Kidney (tissue), 14 donors: Measurements from ENCODE around the gene BCL2L11. TPM values are rescaled to one million over a fixed set of nuclear protein-coding genes. Genes with fewer than 3 reads are reported as not detected.

ENCODE experiments used
- DNase-seq, 5 donors: peaks; one replicate each; pipeline ENCODE4 v3.0.0-alpha.2; 2013 to 2020
- FAIRE-seq: peaks from 2 replicates; lab custom pipeline; 2012; peaks lifted over from hg19 to GRCh38; lab: Jason Lieb, UNC
- H3K27ac ChIP-seq, 2 donors: one replicate each; pipeline ENCODE4 v1.7.0; 2013; ENCODE audit warnings: low read depth in 2 of 2, low read length in 2 of 2, inconsistent platforms in 1 of 2
- H3K27me3 ChIP-seq: one replicate; pipeline ENCODE4 v1.7.1; 2013; ENCODE audit warnings: low read length, inconsistent platforms; ENCODE audit not compliant: control insufficient read depth, insufficient read depth
- H3K36me3 ChIP-seq, 3 donors: one replicate each; pipeline versions ENCODE4 v1.7.0 to v1.7.1; 2013; ENCODE audit warnings: low read length in 3 of 3, control low read depth in 1 of 3, inconsistent platforms in 1 of 3; ENCODE audit not compliant: insufficient read depth in 3 of 3, control insufficient read depth in 2 of 3
- H3K4me1 ChIP-seq, 3 donors: one replicate each; pipeline versions ENCODE4 v1.7.0 to v1.7.1; 2013; ENCODE audit warnings: low read length in 3 of 3, inconsistent platforms in 1 of 3, low read depth in 1 of 3; ENCODE audit not compliant: control insufficient read depth in 2 of 3, insufficient read depth in 2 of 3
- H3K4me3 ChIP-seq, 3 donors: one replicate each; pipeline versions ENCODE4 v1.7.0 to v1.8.1; 2013; ENCODE audit warnings: low read length in 3 of 3, control low read depth in 1 of 3, inconsistent platforms in 1 of 3
- H3K9ac ChIP-seq, 3 donors: one replicate each; pipeline versions ENCODE4 v1.7.0 to v1.7.1; 2013; ENCODE audit warnings: low read length in 3 of 3, control low read depth in 1 of 3, inconsistent platforms in 1 of 3
- H3K9me3 ChIP-seq, 3 donors: one replicate each; pipeline versions ENCODE4 v1.7.0 to v1.7.1; 2013; ENCODE audit warnings: low read length in 3 of 3, control low read depth in 1 of 3, inconsistent platforms in 1 of 3; ENCODE audit not compliant: control insufficient read depth in 2 of 3, insufficient read depth in 1 of 3
- CTCF ChIP-seq: IDR thresholded peaks from 3 replicates; pipeline ENCODE4 v1.5.1; 2012; ENCODE audit warnings: mild to moderate bottlenecking, moderate library complexity, borderline replicate concordance; ENCODE audit not compliant: insufficient read depth; ENCODE audit errors: extremely low read depth
- intact Hi-C: fragments of 100-400 bp; cut with DNase I; formaldehyde crosslinking; loops from one replicate; pipeline ENCODE4 v1.11.1; 2022
- polyA plus RNA-seq: library from polyadenylated mRNA; stranded (reverse); fragments of 350-450 nt; fragmentation: Illumina TruSeq; extraction: RNeasy Lipid Tissue Mini Kit (QIAGEN cat#74804); gene quantifications from one replicate; pipeline ENCODE4 v1.2.3, GENCODE V29; 2014; ENCODE audit warnings: low read depth, low replicate concordance; ENCODE audit not compliant: insufficient read depth
- total RNA-seq: library from RNA; stranded (reverse); fragmentation: NEBNext Ultra II Directional; extraction: Animal tissue kit (Norgen Biotek cat#: 25700); gene quantifications from one replicate; pipeline ENCODE4 v1.2.1, GENCODE V29; 2021
- donor health status: control.
- donor health status: control.
- donor health status: control.
- donor health status: control.
- donor health status: control.
- donor health status: DM: yes; HTN: yes; CAD: no.
- donor health status: Normal renal cell carcinoma (clear cell type).

The BCL2L11 gene
- total and polyA plus RNA-seq, 2 donors from 2014 or later, result 6.5 to 32.7 TPM

- Histone ChIP-seq H3K36me3 (no peaks in the 10 kb centered on the region), H3K4me1 (peaks cover 0 to 23% (median 5%) of the 10 kb centered on the region in 3 donors), H3K9ac (no peak overlapping the region), H3K9me3 (no peaks in the 10 kb centered on the region), H3K27me3 (peaks cover 18% of the 10 kb centered on the region), H3K27ac (no peak overlapping the region), H3K4me3 (peak overlapping the region in 1 of 3 donors; percentile 63)
- no peak for TF ChIP-seq CTCF
- FAIRE-seq, result no peak
- intact Hi-C loops, result no loop called here
- peak; percentile 35 to 78 (median 57) for DNase-seq
Measured at GRCh38 chr2:111118981-111119821, 1.5 kb upstream of the BCL2L11 start.

- intact Hi-C loops, result no loop called here
- H3K27me3 ChIP-seq, result peaks cover 18% of the 10 kb centered on the region
- FAIRE-seq, result no peak
Measured at GRCh38 chr2:111119822-111120252, 877 bp upstream of the BCL2L11 start.

GRCh38 chr2:111121028-111121827 is 514 bp downstream of the BCL2L11 start:
- no peak for TF ChIP-seq CTCF
- Histone ChIP-seq H3K9me3 (no peaks in the 10 kb centered on the region), H3K4me1 (peaks cover 0 to 25% (median 5%) of the 10 kb centered on the region in 3 donors), H3K9ac (peak overlapping the region; percentile 32 to 86 (median 70)), H3K36me3 (peaks cover 0 to 14% (median 8%) of the 10 kb centered on the region in 3 donors), H3K27me3 (peaks cover 17% of the 10 kb centered on the region), H3K27ac (peak overlapping the region; percentile 83 to 91), H3K4me3 (peak overlapping the region; percentile 60 to 76 (median 75))
- no peak for FAIRE-seq
- DNase-seq, result peak; percentile 76 to 89 (median 81)
- intact Hi-C loops, result no loop called here

More at GRCh38 chr2:111119822-111120252, 877 bp upstream of the BCL2L11 start:
- Histone ChIP-seq H3K36me3 (peaks cover 0 to 3% (median 1%) of the 10 kb centered on the region in 3 donors), H3K4me1 (peaks cover 0 to 23% (median 5%) of the 10 kb centered on the region in 3 donors), H3K9me3 (no peaks in the 10 kb centered on the region), H3K4me3 (peak overlapping the region in 2 of 3 donors; percentile 30 to 61), H3K9ac (peak overlapping the region in 1 of 3 donors; percentile 65), H3K27ac (peak overlapping the region; percentile 20 to 83)
- TF ChIP-seq CTCF, result no peak
- peak in 3 of 5 donors; percentile 41 to 77 (median 53) for DNase-seq
